Measurements from ENCODE around the gene GRPEL1.

DNA sequence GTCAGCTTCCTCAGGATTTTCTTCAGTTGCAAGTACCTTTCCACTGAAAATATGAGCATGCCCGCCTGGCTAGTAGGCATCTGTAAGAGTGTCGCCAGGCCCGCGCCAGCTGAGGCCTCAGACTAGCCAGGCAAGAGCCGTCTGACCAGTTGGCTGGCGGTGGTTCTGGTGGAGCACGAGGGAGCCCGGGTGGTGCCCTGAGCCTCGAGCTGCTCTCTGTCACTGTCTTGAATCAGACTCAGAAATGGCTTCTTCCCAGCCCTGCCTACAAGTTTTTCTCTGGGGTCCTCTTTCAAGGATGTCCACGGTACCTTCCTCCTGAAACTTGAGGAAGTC is 11.9 kb downstream of the GRPEL1 start:
- TF ChIP-seq, protein P1, sequence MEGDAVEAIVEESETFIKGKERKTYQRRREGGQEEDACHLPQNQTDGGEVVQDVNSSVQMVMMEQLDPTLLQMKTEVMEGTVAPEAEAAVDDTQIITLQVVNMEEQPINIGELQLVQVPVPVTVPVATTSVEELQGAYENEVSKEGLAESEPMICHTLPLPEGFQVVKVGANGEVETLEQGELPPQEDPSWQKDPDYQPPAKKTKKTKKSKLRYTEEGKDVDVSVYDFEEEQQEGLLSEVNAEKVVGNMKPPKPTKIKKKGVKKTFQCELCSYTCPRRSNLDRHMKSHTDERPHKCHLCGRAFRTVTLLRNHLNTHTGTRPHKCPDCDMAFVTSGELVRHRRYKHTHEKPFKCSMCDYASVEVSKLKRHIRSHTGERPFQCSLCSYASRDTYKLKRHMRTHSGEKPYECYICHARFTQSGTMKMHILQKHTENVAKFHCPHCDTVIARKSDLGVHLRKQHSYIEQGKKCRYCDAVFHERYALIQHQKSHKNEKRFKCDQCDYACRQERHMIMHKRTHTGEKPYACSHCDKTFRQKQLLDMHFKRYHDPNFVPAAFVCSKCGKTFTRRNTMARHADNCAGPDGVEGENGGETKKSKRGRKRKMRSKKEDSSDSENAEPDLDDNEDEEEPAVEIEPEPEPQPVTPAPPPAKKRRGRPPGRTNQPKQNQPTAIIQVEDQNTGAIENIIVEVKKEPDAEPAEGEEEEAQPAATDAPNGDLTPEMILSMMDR (IDR thresholded peaks at IDR 0.05; ENCODE audit: low read depth, low read length, missing input control): no peak
- TF ChIP-seq NR2F2 (IDR thresholded peaks at IDR 0.05) (no peak), EGR1 (IDR thresholded peaks at IDR 0.05; ENCODE audit: low read depth in 2 of 2) (no peak), TAF1 (conservative IDR thresholded peaks at IDR 0.05) (no peak), GABPA (IDR thresholded peaks at IDR 0.05 in 1 of 2, conservative IDR thresholded peaks at IDR 0.05 in 1 of 2) (no peak), SP1 (IDR thresholded peaks at IDR 0.05) (no peak), YY1 (IDR thresholded peaks at IDR 0.05) (no peak), FOXA1 (IDR thresholded peaks at IDR 0.05) (no peak), RAD21 (IDR thresholded peaks at IDR 0.05) (no peak), JUND (IDR thresholded peaks at IDR 0.05) (no peak), HNF4G (IDR thresholded peaks at IDR 0.05) (no peak), RXRA (IDR thresholded peaks at IDR 0.05) (no peak)
- TF ChIP-seq, protein P2, sequence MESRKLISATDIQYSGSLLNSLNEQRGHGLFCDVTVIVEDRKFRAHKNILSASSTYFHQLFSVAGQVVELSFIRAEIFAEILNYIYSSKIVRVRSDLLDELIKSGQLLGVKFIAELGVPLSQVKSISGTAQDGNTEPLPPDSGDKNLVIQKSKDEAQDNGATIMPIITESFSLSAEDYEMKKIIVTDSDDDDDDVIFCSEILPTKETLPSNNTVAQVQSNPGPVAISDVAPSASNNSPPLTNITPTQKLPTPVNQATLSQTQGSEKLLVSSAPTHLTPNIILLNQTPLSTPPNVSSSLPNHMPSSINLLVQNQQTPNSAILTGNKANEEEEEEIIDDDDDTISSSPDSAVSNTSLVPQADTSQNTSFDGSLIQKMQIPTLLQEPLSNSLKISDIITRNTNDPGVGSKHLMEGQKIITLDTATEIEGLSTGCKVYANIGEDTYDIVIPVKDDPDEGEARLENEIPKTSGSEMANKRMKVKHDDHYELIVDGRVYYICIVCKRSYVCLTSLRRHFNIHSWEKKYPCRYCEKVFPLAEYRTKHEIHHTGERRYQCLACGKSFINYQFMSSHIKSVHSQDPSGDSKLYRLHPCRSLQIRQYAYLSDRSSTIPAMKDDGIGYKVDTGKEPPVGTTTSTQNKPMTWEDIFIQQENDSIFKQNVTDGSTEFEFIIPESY (IDR thresholded peaks at IDR 0.05): no peak
- TF ChIP-seq, protein P3, sequence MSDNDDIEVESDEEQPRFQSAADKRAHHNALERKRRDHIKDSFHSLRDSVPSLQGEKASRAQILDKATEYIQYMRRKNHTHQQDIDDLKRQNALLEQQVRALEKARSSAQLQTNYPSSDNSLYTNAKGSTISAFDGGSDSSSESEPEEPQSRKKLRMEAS (IDR thresholded peaks at IDR 0.05): no peak
